ENCODE results near the gene TMEM184A. TPM values are rescaled to one million over a fixed set of nuclear protein-coding genes. Genes with fewer than 3 reads are reported as not detected.
"Not testable (repeated sequence)": the region's sequence is repeated elsewhere in the genome, so short reads cannot be mapped to it uniquely, and the experiment has no call there.

Gene TMEM184A
- total and polyA plus RNA-seq, 2 experiments from 2014 or later, result 14.5 to 24.7 TPM

DNA sequence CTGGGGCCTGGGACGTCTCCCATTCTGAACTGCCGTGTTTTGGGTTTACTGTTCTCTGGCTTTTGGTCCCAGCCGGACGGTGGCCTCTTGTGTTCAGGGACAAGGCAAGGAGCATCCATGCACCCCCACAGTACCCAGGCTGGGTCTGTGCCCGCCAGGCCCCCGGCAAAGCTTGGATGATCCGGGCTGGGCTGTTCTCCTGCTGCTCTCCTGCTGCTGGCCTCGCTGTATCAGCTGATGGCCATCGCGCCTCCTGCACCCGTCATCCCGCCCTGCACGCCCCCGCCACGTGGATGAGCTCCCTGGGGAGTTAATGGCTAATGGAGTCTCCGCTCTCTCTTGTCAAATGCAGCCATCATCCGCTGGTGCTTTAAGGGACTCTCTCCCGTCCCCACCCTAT lies 28.7 kb upstream of the TMEM184A start:
- no peaks in the 10 kb centered on the region for H3K79me2 ChIP-seq
- H3K9me2 ChIP-seq (replicated peaks; ENCODE audit: insufficient read depth), result no peaks in the 10 kb centered on the region
- no peaks in the 10 kb centered on the region for H4K20me1 ChIP-seq (ENCODE audit: insufficient read depth, poor library complexity, severe bottlenecking)
- no peak overlapping the region for H3K27ac ChIP-seq
- no peaks in the 10 kb centered on the region for H3K4me1 ChIP-seq (ENCODE audit: insufficient read depth)
- TF ChIP-seq, protein P1, sequence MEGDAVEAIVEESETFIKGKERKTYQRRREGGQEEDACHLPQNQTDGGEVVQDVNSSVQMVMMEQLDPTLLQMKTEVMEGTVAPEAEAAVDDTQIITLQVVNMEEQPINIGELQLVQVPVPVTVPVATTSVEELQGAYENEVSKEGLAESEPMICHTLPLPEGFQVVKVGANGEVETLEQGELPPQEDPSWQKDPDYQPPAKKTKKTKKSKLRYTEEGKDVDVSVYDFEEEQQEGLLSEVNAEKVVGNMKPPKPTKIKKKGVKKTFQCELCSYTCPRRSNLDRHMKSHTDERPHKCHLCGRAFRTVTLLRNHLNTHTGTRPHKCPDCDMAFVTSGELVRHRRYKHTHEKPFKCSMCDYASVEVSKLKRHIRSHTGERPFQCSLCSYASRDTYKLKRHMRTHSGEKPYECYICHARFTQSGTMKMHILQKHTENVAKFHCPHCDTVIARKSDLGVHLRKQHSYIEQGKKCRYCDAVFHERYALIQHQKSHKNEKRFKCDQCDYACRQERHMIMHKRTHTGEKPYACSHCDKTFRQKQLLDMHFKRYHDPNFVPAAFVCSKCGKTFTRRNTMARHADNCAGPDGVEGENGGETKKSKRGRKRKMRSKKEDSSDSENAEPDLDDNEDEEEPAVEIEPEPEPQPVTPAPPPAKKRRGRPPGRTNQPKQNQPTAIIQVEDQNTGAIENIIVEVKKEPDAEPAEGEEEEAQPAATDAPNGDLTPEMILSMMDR (IDR thresholded peaks at IDR 0.05; ENCODE audit: poor library complexity), result no peak
- TF ChIP-seq EZH2 (IDR thresholded peaks at IDR 0.05; ENCODE audit: borderline replicate concordance) (no peak), EZH2phosphoT487 (IDR thresholded peaks at IDR 0.05; ENCODE audit: low read depth, severe bottlenecking, unreplicated experiment) (no peak)
- no peak overlapping the region for H3K4me3 ChIP-seq
- no peak for DNase-seq (ENCODE audit: low spot score)
- 94% methylated on average over 18 of the region's 18 CpGs for WGBS (ENCODE audit: low lambda C conversion rate, missing lambda C conversion rate)
- no peaks in the 10 kb centered on the region for H3K36me3 ChIP-seq (replicated peaks; ENCODE audit: insufficient read depth, low read depth)
- H2AFZ ChIP-seq, result no peak overlapping the region
- no peaks in the 10 kb centered on the region for H3K27me3 ChIP-seq
- H3K9me3 ChIP-seq (ENCODE audit: low read depth), result no peaks in the 10 kb centered on the region
- no peak overlapping the region for H3K4me2 ChIP-seq

DNA sequence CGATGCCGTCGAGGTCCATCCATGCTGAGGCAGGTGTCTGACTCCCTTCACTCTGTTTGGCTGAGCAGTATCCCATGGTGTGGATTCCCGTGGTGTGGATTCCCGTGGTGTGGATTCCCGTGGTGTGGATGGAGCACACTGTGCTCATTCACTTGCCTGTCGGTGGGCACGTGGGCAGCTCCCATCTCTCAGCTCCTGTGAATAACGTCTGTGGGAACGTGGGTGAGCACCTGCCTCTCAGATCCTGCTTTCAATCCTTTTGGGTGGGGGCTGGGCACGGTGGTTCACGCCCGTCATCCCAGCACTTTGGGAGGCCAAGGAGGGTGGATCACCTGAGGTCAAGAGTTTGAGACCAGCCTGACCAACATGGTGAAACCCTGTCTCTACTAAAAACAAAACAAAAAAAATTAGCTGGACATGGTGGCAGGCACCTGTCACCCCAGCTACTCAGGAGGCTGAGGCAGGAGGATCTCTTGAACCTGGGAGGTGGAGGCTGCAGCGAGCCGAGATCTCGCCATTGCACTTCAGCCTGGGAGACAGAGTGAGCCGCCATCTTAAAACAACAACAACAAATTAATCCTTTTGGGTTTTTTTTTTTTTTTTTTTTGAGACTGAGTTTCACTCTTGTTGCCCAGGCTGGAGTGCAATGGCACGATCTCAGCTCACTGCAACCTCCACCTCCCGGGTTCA lies 27.4 kb upstream of the TMEM184A start:
- not testable (repeated sequence) for H4K20me1 ChIP-seq (ENCODE audit: insufficient read depth, poor library complexity, severe bottlenecking); H3K9me3 ChIP-seq (ENCODE audit: low read depth); H3K9me2 ChIP-seq (replicated peaks; ENCODE audit: insufficient read depth); H3K4me2 ChIP-seq; DNase-seq (ENCODE audit: low spot score); H3K27me3 ChIP-seq; H3K36me3 ChIP-seq (replicated peaks; ENCODE audit: insufficient read depth, low read depth); H3K79me2 ChIP-seq; H3K4me1 ChIP-seq (ENCODE audit: insufficient read depth); H3K4me3 ChIP-seq; H3K27ac ChIP-seq; H2AFZ ChIP-seq
- WGBS (ENCODE audit: low lambda C conversion rate, missing lambda C conversion rate), result 91% methylated on average over 19 of the region's 19 CpGs

DNA sequence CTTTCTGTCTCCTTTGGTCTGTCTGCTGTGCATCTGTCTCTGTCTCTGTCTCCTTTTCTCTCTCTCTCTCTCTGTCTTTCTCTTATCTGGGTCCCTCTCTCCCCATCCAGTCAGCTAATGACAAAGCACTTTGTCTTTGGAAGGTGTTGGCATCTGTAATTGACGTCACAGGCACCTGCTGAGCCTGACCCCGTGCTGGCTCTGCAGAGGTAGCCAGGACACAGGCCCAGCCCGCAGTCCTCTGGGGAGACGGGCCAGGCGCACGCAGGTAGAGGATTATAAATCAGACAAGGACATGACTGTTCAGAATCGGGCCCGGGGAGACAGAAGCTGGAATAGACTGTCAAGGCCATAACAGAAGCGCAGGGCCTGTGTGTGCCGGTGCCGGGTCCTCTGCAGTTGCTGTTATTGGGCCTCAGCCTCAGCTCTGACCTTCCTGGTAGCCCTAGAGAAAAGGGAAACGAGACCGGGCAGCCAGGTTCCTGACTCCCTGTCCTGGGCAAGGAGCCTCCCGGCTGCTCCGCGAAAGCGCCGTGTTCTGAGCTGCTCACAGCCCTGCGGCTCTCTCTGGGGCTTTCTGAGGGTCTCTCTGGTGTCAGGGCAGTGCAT lies 24.5 kb upstream of the TMEM184A start:
- no peaks in the 10 kb centered on the region for H3K79me2 ChIP-seq
- no peaks in the 10 kb centered on the region for H3K9me2 ChIP-seq (replicated peaks; ENCODE audit: insufficient read depth)
- no peak overlapping the region for H3K27ac ChIP-seq
- H3K36me3 ChIP-seq (replicated peaks; ENCODE audit: insufficient read depth, low read depth), result no peaks in the 10 kb centered on the region
- no peaks in the 10 kb centered on the region for H3K27me3 ChIP-seq
- no peak for DNase-seq (ENCODE audit: low spot score)
- TF ChIP-seq EZH2 (IDR thresholded peaks at IDR 0.05; ENCODE audit: borderline replicate concordance), result no peak
- TF ChIP-seq EZH2phosphoT487 (IDR thresholded peaks at IDR 0.05; ENCODE audit: low read depth, severe bottlenecking, unreplicated experiment), result no peak
- TF ChIP-seq, protein P1 (IDR thresholded peaks at IDR 0.05; ENCODE audit: poor library complexity), result no peak
- H4K20me1 ChIP-seq (ENCODE audit: insufficient read depth, poor library complexity, severe bottlenecking), result no peaks in the 10 kb centered on the region
- H3K4me1 ChIP-seq (ENCODE audit: insufficient read depth), result no peaks in the 10 kb centered on the region
- H3K4me2 ChIP-seq, result no peak overlapping the region
- H2AFZ ChIP-seq, result no peak overlapping the region
- WGBS (ENCODE audit: low lambda C conversion rate, missing lambda C conversion rate), result 88% methylated on average over 19 of the region's 19 CpGs
- H3K9me3 ChIP-seq (ENCODE audit: low read depth), result no peaks in the 10 kb centered on the region
- H3K4me3 ChIP-seq, result no peak overlapping the region

All from hepatocyte (in vitro differentiated cells).